Hepatocyte (in vitro differentiated cells): ENCODE measurements around the gene MS4A15.

Experiments used
- CTCF ChIP-seq: fragments of 200-600 bp; sonication (generic); IDR thresholded peaks from 2 replicates; pipeline ENCODE4 v1.5.1; 2016; ENCODE audit warnings: antibody characterized with exemption, mild to moderate bottlenecking; ENCODE audit not compliant: poor library complexity
- EZH2 ChIP-seq: fragments of 200-600 bp; sonication (generic); IDR thresholded peaks from 2 replicates; pipeline ENCODE4 v1.6.1; 2016; ENCODE audit warnings: antibody characterized with exemption, mild to moderate bottlenecking, borderline replicate concordance

DNA sequence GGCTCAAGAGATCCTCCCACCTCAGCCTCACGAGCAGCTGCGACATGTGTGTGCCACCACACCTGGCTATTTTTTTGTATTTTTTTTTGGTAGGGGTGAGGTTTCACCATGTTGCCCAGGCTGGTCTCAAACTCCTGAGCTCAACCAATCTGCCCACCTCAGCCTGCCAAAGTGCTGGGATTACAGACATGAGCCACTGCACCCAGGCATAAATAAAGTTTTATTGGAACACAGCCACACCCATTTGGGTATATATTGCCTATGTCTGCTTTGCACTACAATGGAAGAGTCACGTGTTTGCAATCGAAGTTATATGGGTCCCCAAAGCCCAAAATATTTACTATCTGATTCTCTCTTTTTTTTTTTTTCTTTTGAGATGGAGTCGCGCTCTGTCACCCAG is 1.8 kb upstream of the MS4A15 start:
- TF ChIP-seq CTCF (no peak), EZH2 (no peak)
